ENCODE measurements around the gene OGA.

DNA sequence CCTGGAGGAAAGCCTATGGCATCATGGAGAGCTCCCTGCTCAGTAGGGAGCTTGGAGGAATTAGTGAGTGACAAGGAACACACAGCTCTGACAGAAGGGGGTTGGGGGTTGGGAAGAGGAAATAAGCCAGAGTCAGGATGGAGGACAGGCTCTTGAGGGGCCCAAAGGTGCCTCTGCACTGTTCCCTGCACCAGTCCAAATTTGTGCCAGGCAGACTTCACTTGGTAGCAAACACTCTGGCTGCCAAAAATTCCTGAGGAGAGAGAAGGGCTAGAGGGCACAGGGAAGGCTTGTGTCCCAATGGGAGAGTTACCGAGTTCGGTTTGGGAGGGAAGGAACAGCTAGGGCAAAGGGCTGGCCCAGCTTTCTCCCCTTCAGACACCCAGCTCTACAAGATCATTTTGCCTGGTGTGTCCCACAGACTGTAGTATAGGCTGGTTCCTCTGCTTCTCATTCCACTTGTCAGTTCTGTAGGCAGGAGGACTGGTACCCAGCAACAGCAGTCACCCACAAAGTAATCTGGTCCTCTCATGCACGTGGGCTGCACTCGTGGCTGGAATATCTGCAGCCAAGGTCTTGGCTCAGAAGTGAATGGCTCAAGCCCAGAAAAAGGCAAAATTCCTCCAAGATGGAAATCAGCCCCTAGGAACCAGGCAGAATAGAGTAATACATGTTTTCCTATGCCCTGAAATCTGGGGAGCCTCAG lies 33.3 kb upstream of the OGA start:
- no peak for TF ChIP-seq CTCF (IDR thresholded peaks at IDR 0.05)
- TF ChIP-seq EZH2 (IDR thresholded peaks at IDR 0.05; ENCODE audit: borderline replicate concordance, insufficient read depth, low read depth, low read length, poor library complexity, severe bottlenecking): no peak

Data from B cell (primary cell).